HL-60 (cell line): ENCODE data around the gene SPINT1.

Source experiments
- POLR2AphosphoS5 ChIP-seq: IDR thresholded peaks from 2 replicates; pipeline ENCODE4 v1.6.1; 2012; ENCODE audit warnings: low read depth
- TF ChIP-seq, protein P1 (sequence below): IDR thresholded peaks from one replicate; pipeline ENCODE4 v1.5.1; 2011; ENCODE audit warnings: low read length, control low read depth, inconsistent platforms; ENCODE audit not compliant: insufficient read depth

- TF ChIP-seq, protein P1, sequence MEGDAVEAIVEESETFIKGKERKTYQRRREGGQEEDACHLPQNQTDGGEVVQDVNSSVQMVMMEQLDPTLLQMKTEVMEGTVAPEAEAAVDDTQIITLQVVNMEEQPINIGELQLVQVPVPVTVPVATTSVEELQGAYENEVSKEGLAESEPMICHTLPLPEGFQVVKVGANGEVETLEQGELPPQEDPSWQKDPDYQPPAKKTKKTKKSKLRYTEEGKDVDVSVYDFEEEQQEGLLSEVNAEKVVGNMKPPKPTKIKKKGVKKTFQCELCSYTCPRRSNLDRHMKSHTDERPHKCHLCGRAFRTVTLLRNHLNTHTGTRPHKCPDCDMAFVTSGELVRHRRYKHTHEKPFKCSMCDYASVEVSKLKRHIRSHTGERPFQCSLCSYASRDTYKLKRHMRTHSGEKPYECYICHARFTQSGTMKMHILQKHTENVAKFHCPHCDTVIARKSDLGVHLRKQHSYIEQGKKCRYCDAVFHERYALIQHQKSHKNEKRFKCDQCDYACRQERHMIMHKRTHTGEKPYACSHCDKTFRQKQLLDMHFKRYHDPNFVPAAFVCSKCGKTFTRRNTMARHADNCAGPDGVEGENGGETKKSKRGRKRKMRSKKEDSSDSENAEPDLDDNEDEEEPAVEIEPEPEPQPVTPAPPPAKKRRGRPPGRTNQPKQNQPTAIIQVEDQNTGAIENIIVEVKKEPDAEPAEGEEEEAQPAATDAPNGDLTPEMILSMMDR: no peak
- no peak for TF ChIP-seq POLR2AphosphoS5
Measured at GRCh38 chr15:40806672-40807027, 37.2 kb upstream of the SPINT1 start.
